Measurements from ENCODE around the gene ATP6V0A1.

- no peak for TF ChIP-seq GATA3 (IDR thresholded peaks at IDR 0.05; ENCODE audit: low read depth, low read length)
- no peak for TF ChIP-seq GATA2 (IDR thresholded peaks at IDR 0.05; ENCODE audit: low read depth, low read length)
These were observed 63.1 kb downstream of the ATP6V0A1 start for GRCh38 chr17:42521666-42522262.

All from SH-SY5Y (cell line).